Brain microvascular endothelial cell (primary cell): ENCODE data around the gene RNPEP.

Experiments used
- DNase-seq: peaks from one replicate; pipeline ENCODE4 v3.0.0-alpha.2; 2020
- H3K27ac ChIP-seq: fragments of 250-450 bp; sonication (Bioruptor Pico); 2 replicates; pipeline ENCODE4 v1.5.1; 2020; ENCODE audit warnings: mild to moderate bottlenecking, moderate library complexity
- H3K27me3 ChIP-seq: fragments of 250-450 bp; sonication (Bioruptor Pico); replicated peaks from 2 replicates; pipeline ENCODE4 v1.5.1; 2020; ENCODE audit warnings: mild to moderate bottlenecking
- H3K36me3 ChIP-seq: fragments of 250-450 bp; sonication (Bioruptor Pico); replicated peaks from 2 replicates; pipeline ENCODE4 v1.5.1; 2020; ENCODE audit warnings: mild to moderate bottlenecking
- H3K4me3 ChIP-seq: 2 replicates; pipeline ENCODE4 v1.5.1; 2011; ENCODE audit warnings: low read depth, mild to moderate bottlenecking, control low read depth, low read length, moderate library complexity
- in situ Hi-C: cut with HindIII; loops from 2 replicates; pipeline ENCODE4 v1.10.0; 2017; ENCODE audit warnings: low sequenced_read_pairs, low pct_ligation_motif_present
- TF ChIP-seq, protein P1 (sequence below): IDR thresholded peaks from 2 replicates; pipeline ENCODE4 v1.5.1; 2011; ENCODE audit warnings: low read depth, mild to moderate bottlenecking, moderate library complexity, low read length, control low read depth, inconsistent platforms; ENCODE audit errors: missing control alignments

Gene RNPEP

DNA sequence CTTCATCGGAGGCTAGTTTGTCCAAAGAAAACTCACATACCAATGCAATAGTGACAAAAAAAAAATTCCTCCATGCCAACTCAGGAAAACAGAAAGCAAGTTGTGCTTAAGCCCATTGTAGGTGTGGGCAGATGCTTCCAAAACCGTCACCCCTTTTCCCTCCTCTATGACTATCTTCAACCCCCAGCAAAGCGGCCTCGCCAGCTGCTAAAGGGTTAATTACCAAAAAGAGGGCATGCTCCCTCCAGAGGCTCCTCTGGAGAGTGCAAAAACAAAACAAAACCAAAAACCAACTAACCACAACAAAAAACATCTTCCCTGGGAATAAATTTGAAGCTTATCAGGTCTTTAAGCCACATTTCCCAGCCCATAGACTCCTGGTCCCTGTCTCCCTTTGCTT lies 37.3 kb upstream of the RNPEP start:
- no peak for DNase-seq
- in situ Hi-C loops = no loop called here
- TF ChIP-seq, protein P1, sequence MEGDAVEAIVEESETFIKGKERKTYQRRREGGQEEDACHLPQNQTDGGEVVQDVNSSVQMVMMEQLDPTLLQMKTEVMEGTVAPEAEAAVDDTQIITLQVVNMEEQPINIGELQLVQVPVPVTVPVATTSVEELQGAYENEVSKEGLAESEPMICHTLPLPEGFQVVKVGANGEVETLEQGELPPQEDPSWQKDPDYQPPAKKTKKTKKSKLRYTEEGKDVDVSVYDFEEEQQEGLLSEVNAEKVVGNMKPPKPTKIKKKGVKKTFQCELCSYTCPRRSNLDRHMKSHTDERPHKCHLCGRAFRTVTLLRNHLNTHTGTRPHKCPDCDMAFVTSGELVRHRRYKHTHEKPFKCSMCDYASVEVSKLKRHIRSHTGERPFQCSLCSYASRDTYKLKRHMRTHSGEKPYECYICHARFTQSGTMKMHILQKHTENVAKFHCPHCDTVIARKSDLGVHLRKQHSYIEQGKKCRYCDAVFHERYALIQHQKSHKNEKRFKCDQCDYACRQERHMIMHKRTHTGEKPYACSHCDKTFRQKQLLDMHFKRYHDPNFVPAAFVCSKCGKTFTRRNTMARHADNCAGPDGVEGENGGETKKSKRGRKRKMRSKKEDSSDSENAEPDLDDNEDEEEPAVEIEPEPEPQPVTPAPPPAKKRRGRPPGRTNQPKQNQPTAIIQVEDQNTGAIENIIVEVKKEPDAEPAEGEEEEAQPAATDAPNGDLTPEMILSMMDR = peak; percentile 51
- Histone ChIP-seq H3K36me3 (no peaks in the 10 kb centered on the region), H3K27ac (no peak overlapping the region), H3K4me3 (no peak overlapping the region), H3K27me3 (no peaks in the 10 kb centered on the region)

- TF ChIP-seq, protein P1 = no peak
- Histone ChIP-seq H3K36me3 (no peaks in the 10 kb centered on the region), H3K4me3 (peak overlapping the region; percentile 47), H3K27me3 (no peaks in the 10 kb centered on the region), H3K27ac (no peak overlapping the region)
- no peak for DNase-seq
- in situ Hi-C loops = no loop called here
Observed at GRCh38 chr1:201945863-201946223, 36.6 kb upstream of the RNPEP start.

- no peaks in the 10 kb centered on the region for H3K36me3 ChIP-seq
- in situ Hi-C loops = no loop called here
- TF ChIP-seq, protein P1 = no peak
- DNase-seq = peak; percentile 93
- H3K4me3 ChIP-seq = peak within 1 kb of the TSS; percentile 47
- no peaks in the 10 kb centered on the region for H3K27me3 ChIP-seq
- H3K27ac ChIP-seq = peak within 1 kb of the TSS; percentile 54
Observed at GRCh38 chr1:201946224-201946908, 36.1 kb upstream of the RNPEP start, which contains the start of gene LMOD1. TSS of gene LMOD1 (minus strand) at chr1:201946548. CDS start at chr1:201946340, 208 bp downstream.

DNA sequence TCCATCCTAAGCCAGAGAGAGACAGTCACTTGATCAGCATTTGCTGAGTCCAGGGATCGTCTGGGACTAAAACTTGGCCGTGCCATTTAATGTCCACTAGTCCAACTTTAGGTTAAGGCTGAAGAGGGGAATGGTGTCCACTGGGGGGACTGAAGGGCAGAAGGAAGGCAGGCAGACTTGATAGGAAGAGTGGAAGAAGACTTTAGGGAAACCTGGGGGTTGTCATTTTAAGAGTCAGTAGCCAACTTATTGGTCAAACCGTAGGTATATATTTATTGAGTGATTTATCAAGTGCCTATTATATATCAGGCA lies 34.8 kb upstream of the RNPEP start:
- no peaks in the 10 kb centered on the region for H3K27me3 ChIP-seq
- DNase-seq = no peak
- no peak overlapping the region for H3K4me3 ChIP-seq
- in situ Hi-C loops = no loop called here
- no peak overlapping the region for H3K27ac ChIP-seq
- no peaks in the 10 kb centered on the region for H3K36me3 ChIP-seq
- TF ChIP-seq, protein P1 = no peak

DNA sequence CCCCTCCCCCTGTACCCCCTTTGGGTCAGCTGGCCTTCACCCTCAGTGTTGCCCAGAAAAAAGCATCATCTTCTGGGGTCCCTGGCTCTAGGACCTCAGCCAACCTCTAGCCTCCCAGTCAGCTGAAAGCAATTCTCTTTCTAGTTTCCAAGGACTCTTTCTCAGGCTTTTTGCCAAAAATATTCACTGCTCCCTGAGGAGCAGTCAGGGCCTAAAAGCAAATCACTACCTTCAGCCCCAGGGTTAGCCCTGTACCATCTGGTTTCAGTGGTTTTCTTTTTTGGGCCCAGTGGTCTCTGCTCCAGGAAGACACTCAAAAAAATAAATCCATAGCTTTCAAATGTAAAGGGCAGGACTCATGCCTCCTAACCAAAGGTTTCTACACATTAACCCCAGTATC lies 33.0 kb upstream of the RNPEP start:
- TF ChIP-seq, protein P1 = no peak
- Histone ChIP-seq H3K27me3 (no peaks in the 10 kb centered on the region), H3K36me3 (no peaks in the 10 kb centered on the region), H3K4me3 (no peak overlapping the region), H3K27ac (no peak overlapping the region)
- no peak for DNase-seq
- in situ Hi-C loops = no loop called here
